Measurements from ENCODE around the gene LRIG1.

- no peak for TF ChIP-seq CTCF (IDR thresholded peaks at IDR 0.05; ENCODE audit: low read depth, low read length, poor library complexity, severe bottlenecking)
- TF ChIP-seq EZH2phosphoT487 (IDR thresholded peaks at IDR 0.05; ENCODE audit: borderline replicate concordance, low read length) = no peak
These were observed 161.9 kb downstream of the LRIG1 start for GRCh38 chr3:66338927-66339326.
